NCI-H345 (cell line): ENCODE measurements around the gene HBEGF.
"Not testable (repeated sequence)": the region's sequence is repeated elsewhere in the genome, so short reads cannot be mapped to it uniquely, and the experiment has no call there.

Experiments used
- DNase-seq: peaks from one replicate; lab custom pipeline; 2025; lab: John Stamatoyannopoulos, UW

The HBEGF gene

DNA sequence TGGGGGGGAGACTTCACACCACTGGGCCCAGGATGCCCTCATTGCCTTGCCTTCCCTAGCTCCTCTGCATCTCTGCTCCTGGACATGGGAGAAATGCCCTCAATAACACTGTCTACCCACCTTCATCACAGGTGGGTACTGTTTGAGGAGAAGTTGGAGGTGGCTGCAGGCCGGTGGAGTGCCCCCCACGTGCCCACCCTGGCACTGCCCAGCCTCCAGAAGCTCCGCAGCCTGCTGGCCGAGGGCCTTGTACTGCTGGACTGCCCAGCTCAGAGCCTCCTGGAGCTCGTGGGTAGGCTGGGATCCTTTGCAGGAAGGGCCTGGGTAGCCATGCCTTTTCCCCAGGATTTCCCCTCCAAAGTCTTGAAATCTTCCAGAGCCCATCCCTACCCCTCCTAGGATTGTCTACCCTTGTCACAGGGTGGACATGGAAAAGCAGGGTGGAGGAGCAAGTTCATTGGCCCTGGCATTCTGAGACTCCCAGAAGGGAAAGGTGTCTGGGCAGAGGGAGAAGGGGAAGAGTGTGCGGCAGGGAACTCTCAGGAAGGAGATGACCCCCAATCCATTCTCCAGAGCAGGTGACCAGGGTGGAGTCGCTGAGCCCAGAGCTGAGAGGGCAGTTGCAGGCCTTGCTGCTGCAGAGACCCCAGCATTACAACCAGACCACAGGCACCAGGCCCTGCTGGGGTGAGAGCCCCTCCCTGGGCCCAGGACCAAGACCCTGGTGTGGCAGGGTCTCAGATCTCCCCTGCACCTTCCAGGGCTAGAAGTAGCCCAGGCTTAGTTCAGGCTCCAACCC, 14.5 kb upstream of the HBEGF start:
- no peak for DNase-seq

DNA sequence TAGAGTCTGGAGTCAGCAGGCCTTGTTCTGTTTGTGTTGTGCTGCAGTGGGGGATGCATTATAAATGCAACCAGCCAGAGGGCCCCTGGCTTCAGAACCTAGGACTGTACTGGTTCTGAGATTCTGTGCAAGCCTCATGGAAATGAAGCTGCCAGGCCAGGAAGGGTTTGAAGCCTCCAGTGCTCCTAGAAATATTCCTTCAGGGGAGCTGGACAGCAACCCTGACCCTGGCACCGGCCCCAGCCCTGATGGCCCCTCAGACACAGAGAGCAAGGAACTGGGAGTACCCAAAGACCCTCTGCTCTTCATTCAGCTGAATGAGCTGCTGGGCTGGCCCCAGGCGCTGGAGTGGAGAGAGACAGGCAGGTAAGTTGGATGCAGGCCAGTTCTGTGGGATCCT, 13.7 kb upstream of the HBEGF start, which contains the start of gene SLC4A9:
TSS of gene SLC4A9 (plus strand) at position 94 of the 400 bp plus-strand sequence. CDS start at position 137, 43 bp downstream.
- no peak for DNase-seq

DNA sequence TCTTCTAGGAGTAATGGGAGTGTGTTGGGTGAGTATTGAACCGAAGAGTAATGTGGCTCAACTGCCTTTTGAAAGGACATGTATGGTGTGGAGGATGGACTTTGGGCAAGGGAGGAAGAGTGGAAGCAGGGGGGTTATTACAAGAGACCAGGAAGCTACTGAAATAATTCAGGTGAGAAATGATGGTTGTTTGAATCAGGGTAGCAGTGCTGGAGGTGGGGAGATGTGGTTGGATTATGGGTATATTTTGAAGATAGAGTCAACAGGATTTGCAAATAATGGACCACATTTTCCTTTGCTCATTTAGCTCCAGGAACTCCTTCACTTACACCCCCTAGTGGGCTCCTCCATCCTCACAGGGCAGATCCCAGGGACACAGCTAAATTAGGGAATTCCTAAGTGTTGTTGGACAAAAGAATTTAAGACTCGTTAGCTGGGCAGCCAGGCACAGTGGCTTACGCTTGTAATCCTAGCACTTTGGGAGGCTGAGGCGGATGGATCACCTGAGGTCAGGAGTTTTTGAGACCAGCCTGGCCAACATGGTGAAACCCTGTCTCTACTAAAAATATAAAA, 12.4 kb upstream of the HBEGF start:
- no peak for DNase-seq

- peak; percentile 81 for DNase-seq
Observed at GRCh38 chr5:140357726-140358093, 11.3 kb upstream of the HBEGF start.

DNA sequence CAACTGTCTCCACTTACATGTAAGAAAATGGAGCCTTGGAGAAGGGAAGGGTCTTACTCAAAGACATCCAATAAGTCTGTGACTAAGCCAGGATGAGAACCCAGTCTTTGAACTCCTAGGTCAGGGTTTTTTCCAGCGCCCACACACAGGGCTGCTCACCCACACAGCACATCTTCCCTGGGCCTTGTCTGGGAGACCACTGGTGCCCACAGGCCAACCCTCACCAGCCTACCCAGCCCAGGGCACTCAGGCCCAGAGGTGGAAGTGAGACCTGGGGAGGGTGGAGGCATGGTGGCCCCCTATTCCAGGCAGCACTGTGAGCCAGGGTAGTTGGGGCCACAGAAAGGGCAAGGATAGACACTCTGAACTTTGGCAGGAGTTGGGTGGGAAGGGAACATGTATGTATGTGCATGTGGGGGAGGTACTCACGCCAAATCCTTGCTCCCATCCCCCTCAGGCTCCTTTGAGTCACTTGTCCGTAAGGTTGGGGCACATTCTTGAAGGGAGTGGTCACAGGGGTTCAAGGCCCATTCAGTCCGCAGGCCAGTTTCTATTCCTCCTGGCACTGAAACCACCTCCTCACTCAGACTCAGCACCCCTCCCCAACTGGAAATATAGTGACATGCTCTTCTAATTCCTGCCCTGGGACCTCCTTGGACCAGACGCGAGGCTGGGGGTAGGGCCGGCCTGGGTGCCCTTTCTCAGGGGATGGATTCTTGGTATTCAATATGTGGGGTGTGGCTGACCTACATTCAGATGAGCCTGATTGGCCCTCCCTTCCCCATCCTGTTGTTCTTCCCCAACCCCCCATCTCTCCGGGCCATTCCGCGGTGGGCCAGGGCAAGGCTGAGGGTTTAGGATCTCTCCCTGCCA, 10.7 kb upstream of the HBEGF start:
- no peak for DNase-seq

DNA sequence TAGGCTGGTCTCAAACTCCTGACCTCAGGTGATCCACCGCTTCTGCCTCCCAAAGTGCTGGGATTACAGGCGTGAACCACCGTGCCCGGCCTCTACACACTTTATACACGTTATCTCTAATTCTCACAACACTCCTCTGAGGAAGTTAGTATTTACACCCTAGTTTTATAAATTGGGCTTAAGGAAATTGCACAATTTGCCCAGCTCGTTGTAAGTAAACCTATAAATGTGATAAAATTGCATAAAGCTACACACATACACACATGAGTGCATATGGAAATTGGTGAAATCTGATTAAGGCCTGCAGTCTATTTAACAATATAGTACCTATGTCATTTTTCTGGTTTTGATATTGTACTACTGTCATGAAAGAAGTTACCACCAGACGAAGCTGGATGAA, 9.1 kb upstream of the HBEGF start:
- no peak for DNase-seq

DNA sequence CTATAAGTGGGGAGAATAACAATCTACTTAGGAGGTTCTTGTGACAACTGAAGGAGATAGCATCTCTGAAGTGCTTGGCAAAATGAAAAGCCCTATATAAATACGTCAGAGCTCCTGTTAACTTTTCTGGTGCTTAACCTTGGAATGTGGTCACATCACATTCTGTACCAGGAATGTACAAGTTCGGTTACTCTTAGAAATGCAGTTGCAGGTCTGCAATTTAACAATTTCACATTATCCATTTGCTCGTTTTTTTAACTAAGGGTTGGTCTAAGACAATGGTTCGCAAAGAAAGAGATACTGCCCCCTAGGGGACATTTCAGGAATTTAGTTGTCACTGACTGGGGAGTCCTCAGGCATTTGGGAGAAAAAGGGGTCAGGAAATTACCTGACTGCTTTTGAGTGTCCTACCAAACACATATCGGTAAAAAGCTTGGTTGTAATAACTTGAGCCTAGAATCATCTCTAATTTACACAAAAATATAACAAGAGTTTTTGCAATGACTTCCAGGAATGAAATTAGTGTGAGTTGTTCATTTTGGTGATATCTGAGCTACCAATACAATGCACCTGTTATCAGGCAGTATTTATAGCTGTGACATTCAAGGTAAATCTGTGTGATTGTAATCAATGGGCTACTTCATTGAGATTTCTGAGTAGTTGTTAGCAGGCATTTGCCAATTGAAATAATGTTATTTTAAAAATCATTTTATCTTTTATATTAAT, 5.4 kb upstream of the HBEGF start:
- peak; percentile 71 for DNase-seq

DNA sequence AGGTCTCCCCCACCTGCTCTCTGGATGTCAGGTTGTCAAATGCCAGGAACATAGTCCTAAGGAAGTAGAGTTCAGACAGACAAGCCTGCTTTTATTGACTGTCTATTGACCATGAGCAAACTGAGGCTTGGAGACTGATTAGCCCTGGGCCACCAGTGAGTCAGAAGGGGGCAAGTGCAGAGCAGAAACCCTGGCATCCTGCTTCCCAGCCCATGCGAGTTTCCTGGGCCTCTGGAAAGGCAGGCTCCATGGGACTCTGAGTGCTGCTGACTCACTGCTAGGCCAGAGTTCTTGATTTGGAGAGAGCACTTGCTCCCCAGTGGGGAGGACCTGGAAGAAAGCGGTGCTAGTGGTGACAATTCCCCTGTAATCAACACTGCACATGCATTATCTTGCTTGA, 2.8 kb upstream of the HBEGF start:
- no peak for DNase-seq

- no peak for DNase-seq
Observed at GRCh38 chr5:140348104-140348503, 1.7 kb upstream of the HBEGF start.

DNA sequence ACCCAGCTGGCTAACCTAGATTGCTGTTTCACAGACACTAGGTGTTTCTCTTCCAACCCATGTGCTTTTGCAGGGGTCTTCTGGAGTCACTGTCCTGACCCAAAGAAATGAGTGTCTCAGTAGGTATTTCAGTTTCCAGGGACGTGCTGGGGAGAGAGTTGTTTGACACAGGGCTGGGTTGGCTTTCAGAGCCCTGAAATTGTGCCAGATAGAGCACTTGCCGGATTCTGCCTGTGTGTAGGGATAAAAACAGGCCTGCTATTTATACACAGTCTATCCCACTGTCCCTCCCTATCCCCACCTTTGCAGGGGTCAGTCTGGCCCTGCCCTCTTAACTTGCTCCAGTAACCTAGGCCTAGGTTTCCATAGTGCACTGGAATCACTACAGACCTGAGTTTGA, 957 bp upstream of the HBEGF start:
- DNase-seq, result no peak

DNA sequence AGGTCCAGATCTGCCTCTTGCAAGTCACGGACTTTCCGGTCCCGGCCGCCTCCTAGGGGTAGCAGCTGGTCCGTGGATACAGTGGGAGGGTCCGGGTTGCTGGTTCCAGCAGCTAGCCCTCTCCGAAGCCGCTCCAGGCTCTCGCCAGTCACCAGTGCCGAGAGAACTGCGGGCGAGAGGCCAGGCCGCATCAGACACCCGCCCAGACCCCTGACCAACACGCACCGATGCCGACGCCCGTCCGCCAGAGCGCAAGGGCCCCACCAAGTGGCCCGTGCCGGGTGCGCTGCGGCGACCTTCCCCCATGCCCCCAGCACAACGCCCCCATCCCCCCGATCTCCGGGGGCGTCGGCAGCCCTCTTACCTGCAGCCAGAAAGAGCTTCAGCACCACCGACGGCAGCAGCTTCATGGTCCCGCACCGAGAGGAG, 470 bp downstream of the HBEGF start:
- peak; percentile 23 for DNase-seq

DNA sequence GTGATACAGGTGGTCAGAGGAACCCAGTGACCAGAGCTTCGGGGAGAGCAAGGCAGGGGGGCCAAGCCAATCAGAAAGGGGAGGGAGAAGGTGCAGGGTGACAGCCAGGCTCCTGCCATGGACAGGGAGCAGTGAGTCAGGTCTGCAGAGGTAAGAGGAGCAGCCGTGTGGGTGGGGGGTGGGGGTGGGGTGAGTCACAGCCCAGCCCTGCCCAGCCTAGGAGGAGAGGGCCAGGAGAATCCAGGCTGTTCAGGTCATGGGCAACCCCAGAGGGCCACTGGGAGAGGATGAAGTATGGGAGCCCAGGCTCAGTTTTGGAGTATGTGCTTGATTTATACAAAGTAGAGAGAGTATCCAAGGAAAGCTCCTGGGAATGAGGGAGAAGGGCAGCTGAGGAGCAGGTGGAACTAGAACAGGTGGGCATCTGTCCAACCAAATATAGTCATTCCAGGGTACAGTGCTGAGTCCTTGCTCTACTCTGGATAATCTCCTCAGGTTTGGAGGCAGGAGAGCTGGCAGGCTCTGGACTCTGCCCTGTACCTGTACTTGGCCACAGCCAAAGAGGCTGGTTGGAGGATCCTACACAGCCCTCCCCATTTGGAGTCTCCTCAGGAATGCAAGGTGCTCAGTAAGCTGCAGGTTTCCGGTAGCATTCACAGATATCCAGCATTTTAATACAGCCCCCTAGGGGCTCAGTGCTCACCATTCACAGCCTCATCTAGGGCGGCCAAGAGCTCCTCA, 1.6 kb downstream of the HBEGF start:
- DNase-seq, result no peak

DNA sequence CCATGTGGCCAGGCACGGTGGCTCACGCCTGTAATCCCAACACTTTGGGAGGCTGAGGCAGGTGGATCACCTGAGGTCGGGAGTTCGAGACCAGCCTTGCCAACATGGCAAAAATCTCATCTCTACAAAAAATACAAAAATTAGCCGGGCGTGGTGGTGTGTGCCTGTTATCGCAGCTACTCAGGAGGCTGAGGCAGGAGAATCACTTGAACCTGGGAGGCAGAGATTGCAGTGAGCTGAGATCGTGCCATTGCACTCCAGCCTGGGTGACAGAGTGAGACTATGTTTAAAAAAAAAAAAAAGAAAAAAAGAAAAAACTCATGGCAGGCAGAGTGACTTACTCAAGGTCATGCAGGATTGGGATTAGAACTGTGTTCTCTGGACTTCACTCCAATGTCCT, 2.6 kb downstream of the HBEGF start:
- DNase-seq, result not testable (repeated sequence)

- no peak for DNase-seq
Observed at GRCh38 chr5:140342896-140343295, 3.5 kb downstream of the HBEGF start.

- no peak for DNase-seq
Observed at GRCh38 chr5:140342287-140342686, 4.1 kb downstream of the HBEGF start.

- DNase-seq, result no peak
Observed at GRCh38 chr5:140341591-140341990, 4.8 kb downstream of the HBEGF start.

GRCh38 chr5:140340605-140341121, 5.7 kb downstream of the HBEGF start:
- DNase-seq, result no peak

DNA sequence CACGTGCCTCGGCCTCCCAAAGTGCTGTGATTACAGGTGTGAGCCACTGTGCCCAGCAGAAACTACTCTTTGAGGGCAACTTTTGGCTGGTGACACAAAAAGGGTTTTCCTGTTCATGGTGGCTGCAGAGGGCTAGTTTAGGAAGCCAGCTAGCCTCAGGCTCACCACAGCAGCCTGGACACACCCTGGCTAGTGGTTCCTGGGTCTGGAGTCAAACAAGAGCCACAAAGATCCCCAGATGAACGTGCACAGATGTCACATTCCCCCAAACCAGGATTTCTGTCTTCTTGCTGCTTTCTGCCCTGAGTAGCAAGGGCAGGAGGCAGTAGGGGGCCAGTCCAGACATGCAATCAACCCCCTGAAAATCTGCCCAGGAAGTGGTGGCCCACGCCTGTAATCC, 6.8 kb downstream of the HBEGF start:
- DNase-seq, result no peak

- no peak for DNase-seq
Observed at GRCh38 chr5:140338908-140339307, 7.5 kb downstream of the HBEGF start.

- no peak for DNase-seq
Observed at GRCh38 chr5:140338336-140338735, 8.1 kb downstream of the HBEGF start.

DNA sequence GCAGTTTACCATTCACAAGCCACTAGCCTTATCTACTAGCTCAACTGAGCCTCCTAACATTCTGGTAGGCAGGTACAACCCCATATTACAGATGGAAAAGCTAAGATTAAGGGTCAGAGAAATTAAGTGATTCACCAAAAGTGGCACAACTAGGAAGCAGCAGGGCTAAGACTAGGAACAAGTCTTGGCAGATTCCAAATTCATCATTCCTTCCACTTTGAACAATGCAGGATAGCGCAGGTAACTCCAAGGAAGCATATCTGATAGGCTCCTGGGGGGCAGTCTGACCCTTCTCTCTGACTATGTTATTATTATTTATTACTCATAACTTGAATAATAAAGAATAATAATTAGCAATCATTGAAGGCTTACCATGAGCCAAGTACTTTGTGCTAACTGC, 8.5 kb downstream of the HBEGF start:
- DNase-seq, result no peak
